Astrocyte (in vitro differentiated cells and primary cell): ENCODE results near the gene PLPPR3.

Experiments
- EZH2 ChIP-seq: IDR thresholded peaks from 2 replicates; pipeline ENCODE4 v1.6.1; 2012; ENCODE audit warnings: mild to moderate bottlenecking, low read length, inconsistent platforms; ENCODE audit not compliant: insufficient read depth
- TF ChIP-seq, protein P1 (sequence below): IDR thresholded peaks from 2 replicates; pipeline ENCODE4 v1.5.1; 2011; ENCODE audit warnings: low read depth, mild to moderate bottlenecking, inconsistent platforms, low read length, moderate library complexity; ENCODE audit not compliant: insufficient read depth

DNA sequence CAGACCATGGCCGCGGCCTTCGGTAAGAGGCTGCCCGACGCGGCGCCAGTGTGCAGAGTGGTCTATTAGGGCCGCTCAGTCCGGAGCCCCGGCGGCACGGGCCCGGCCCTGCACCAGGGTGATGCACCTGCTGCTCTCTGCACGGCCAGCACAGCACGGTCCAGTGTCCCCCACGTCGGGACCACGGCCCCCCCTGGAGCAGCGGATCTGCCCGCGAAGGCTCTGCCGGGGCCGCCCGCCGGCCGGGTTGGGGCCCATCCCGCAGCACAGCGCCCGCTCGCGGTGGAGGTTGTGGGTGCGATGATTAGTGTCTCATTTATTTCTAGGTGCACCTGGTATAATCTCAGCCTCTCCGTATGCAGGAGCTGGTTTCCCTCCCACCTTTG, 16.6 kb downstream of the PLPPR3 start:
- TF ChIP-seq, protein P1, sequence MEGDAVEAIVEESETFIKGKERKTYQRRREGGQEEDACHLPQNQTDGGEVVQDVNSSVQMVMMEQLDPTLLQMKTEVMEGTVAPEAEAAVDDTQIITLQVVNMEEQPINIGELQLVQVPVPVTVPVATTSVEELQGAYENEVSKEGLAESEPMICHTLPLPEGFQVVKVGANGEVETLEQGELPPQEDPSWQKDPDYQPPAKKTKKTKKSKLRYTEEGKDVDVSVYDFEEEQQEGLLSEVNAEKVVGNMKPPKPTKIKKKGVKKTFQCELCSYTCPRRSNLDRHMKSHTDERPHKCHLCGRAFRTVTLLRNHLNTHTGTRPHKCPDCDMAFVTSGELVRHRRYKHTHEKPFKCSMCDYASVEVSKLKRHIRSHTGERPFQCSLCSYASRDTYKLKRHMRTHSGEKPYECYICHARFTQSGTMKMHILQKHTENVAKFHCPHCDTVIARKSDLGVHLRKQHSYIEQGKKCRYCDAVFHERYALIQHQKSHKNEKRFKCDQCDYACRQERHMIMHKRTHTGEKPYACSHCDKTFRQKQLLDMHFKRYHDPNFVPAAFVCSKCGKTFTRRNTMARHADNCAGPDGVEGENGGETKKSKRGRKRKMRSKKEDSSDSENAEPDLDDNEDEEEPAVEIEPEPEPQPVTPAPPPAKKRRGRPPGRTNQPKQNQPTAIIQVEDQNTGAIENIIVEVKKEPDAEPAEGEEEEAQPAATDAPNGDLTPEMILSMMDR = no peak
- TF ChIP-seq EZH2 = no peak
